Thoracic aorta (tissue), 2 donors: ENCODE data around the gene FRMD1. TPM values are rescaled to one million over a fixed set of nuclear protein-coding genes. Genes with fewer than 3 reads are reported as not detected.

Experiments
- ATAC-seq: fragments of 150-250 bp; one replicate; pipeline ENCODE4 v1.8.0; 2017; ENCODE audit warnings: low read depth; ENCODE audit not compliant: insufficient number of reproducible peaks, low FRiP score
- DNase-seq: peaks from one replicate; pipeline ENCODE4 v3.0.0-alpha.2; 2020; ENCODE audit warnings: low spot score
- H3K27ac ChIP-seq, 2 donors: fragments of 200-600 bp; sonication (generic); 1 replicate in 1 of 2; 2 replicates in 1 of 2; pipeline ENCODE4 v1.5.1; 2016; ENCODE audit warnings: mild to moderate bottlenecking in 2 of 2, moderate library complexity in 2 of 2
- H3K27me3 ChIP-seq: fragments of 200-600 bp; sonication (generic); replicated peaks from 2 replicates; pipeline ENCODE4 v1.6.0; 2016; ENCODE audit warnings: mild to moderate bottlenecking; ENCODE audit not compliant: insufficient read depth
- H3K36me3 ChIP-seq: fragments of 200-600 bp; sonication (generic); one replicate; pipeline ENCODE4 v1.5.1; 2016
- H3K4me1 ChIP-seq, 2 donors: fragments of 200-600 bp; sonication (generic); 1 replicate in 1 of 2; 2 replicates in 1 of 2; pipeline versions ENCODE4 v1.5.1 to v1.6.0; 2016; ENCODE audit warnings: low read depth in 2 of 2, mild to moderate bottlenecking in 1 of 2; ENCODE audit not compliant: control insufficient read depth in 1 of 2
- H3K4me3 ChIP-seq: fragments of 200-600 bp; sonication (generic); 2 replicates; pipeline ENCODE4 v1.5.1; 2016; ENCODE audit warnings: mild to moderate bottlenecking
- H3K9me3 ChIP-seq: fragments of 200-600 bp; sonication (generic); 2 replicates; pipeline ENCODE4 v1.5.1; 2016
- CTCF ChIP-seq: fragments of 200-600 bp; sonication (generic); IDR thresholded peaks from one replicate; pipeline ENCODE4 v1.5.1; 2019; ENCODE audit warnings: antibody characterized with exemption
- total RNA-seq, 2 donors: library from RNA; depleted of rRNA; stranded (reverse); fragments of >200 nt; gene quantifications; one replicate each; pipeline versions ENCODE4 v1.1.0 to v1.2.3, GENCODE V29; 2016

The FRMD1 gene
- total RNA-seq, 2 donors from 2014 or later, result not detected

GRCh38 chr6:168043193-168043847 lies 35.7 kb downstream of the FRMD1 start:
- Histone ChIP-seq H3K27ac (no peak overlapping the region), H3K4me3 (no peak overlapping the region), H3K4me1 (no peaks in the 10 kb centered on the region), H3K27me3 (no peaks in the 10 kb centered on the region), H3K9me3 (peaks cover 15% of the 10 kb centered on the region), H3K36me3 (no peaks in the 10 kb centered on the region)
- no peak for ATAC-seq
- no peak for DNase-seq
- TF ChIP-seq CTCF, result no peak

- Histone ChIP-seq H3K27me3 (no peaks in the 10 kb centered on the region), H3K4me1 (no peaks in the 10 kb centered on the region), H3K9me3 (peaks cover 15% of the 10 kb centered on the region), H3K36me3 (no peaks in the 10 kb centered on the region), H3K4me3 (no peak overlapping the region), H3K27ac (no peak overlapping the region)
- DNase-seq, result no peak
- no peak for TF ChIP-seq CTCF
- ATAC-seq, result no peak
Measured at GRCh38 chr6:168042426-168043192, 36.4 kb downstream of the FRMD1 start.

- no peak for DNase-seq
- Histone ChIP-seq H3K4me1 (no peaks in the 10 kb centered on the region), H3K9me3 (peaks cover 15% of the 10 kb centered on the region), H3K27me3 (no peaks in the 10 kb centered on the region), H3K27ac (no peak overlapping the region), H3K36me3 (no peaks in the 10 kb centered on the region), H3K4me3 (no peak overlapping the region)
- no peak for ATAC-seq
- no peak for TF ChIP-seq CTCF
Measured at GRCh38 chr6:168041928-168042327, 37.1 kb downstream of the FRMD1 start.

- ATAC-seq (no peak), DNase-seq (no peak)
- H3K4me3 ChIP-seq, result no peak overlapping the region
- peaks cover under 1% of the 10 kb centered on the region in 2 donors for H3K4me1 ChIP-seq
- no peak for TF ChIP-seq CTCF
- H3K36me3 ChIP-seq, result no peaks in the 10 kb centered on the region
- peaks cover 15% of the 10 kb centered on the region for H3K9me3 ChIP-seq
- H3K27me3 ChIP-seq, result no peaks in the 10 kb centered on the region
- no peak overlapping the region for H3K27ac ChIP-seq
Measured at GRCh38 chr6:168040856-168041496, 38.0 kb downstream of the FRMD1 start.

GRCh38 chr6:168039849-168040248 lies 39.2 kb downstream of the FRMD1 start:
- no peak for TF ChIP-seq CTCF
- Histone ChIP-seq H3K36me3 (no peaks in the 10 kb centered on the region), H3K4me1 (peaks cover 4 to 5% of the 10 kb centered on the region in 2 donors), H3K9me3 (peaks cover 15% of the 10 kb centered on the region), H3K27me3 (no peaks in the 10 kb centered on the region), H3K27ac (no peak overlapping the region), H3K4me3 (no peak overlapping the region)
- DNase-seq, result no peak
- ATAC-seq, result no peak
